H1 (cell line): Measurements from ENCODE around the gene SNRK. TPM values are rescaled to one million over a fixed set of nuclear protein-coding genes. Genes with fewer than 3 reads are reported as not detected.

ENCODE experiments used
- CTCF ChIA-PET: fragments of 300-600 bp; sonication (Branson Sonifier 250); formaldehyde crosslinking; loops from one replicate; lab custom pipeline; 2021; ENCODE audit not compliant: partially characterized antibody; lab: Charles Lee
- POLR2A ChIA-PET: fragments of 300-600 bp; sonication (Branson Sonifier 250); formaldehyde crosslinking; loops from one replicate; lab custom pipeline; 2021; ENCODE audit warnings: inconsistent platforms; ENCODE audit not compliant: partially characterized antibody; lab: Charles Lee
- DNase-seq, 2 experiments: peaks; one replicate each; pipeline versions ENCODE4 v3.0.0 to v3.0.0-alpha.2; 2010 to 2022; ENCODE audit warnings: low spot score in 2 of 2, low read depth in 1 of 2, mixed read lengths in 1 of 2
- FAIRE-seq: peaks from 2 replicates; lab custom pipeline; 2011; peaks lifted over from hg19 to GRCh38; lab: Jason Lieb, UNC
- H2AFZ ChIP-seq: 2 replicates; pipeline ENCODE4 v1.8.1; 2012; ENCODE audit warnings: low read length, inconsistent platforms
- H2AK5ac ChIP-seq: 2 replicates; pipeline ENCODE4 v1.6.1; 2013; ENCODE audit warnings: low read depth, low read length
- H2BK120ac ChIP-seq: replicated peaks from 2 replicates; pipeline ENCODE3; 2013; ENCODE audit warnings: low read depth, low read length, inconsistent platforms
- H2BK12ac ChIP-seq: 2 replicates; pipeline ENCODE4 v1.6.1; 2013; ENCODE audit warnings: low read depth, low read length
- H2BK15ac ChIP-seq: 2 replicates; pipeline ENCODE4 v1.6.1; 2013; ENCODE audit warnings: low read length
- H2BK20ac ChIP-seq: 2 replicates; pipeline ENCODE4 v1.6.1; 2013; ENCODE audit warnings: low read length
- H2BK5ac ChIP-seq: 2 replicates; pipeline ENCODE4 v1.6.1; 2013; ENCODE audit warnings: low read depth, low read length
- H3K14ac ChIP-seq: 2 replicates; pipeline ENCODE4 v1.6.1; 2013; ENCODE audit warnings: inconsistent platforms; ENCODE audit not compliant: insufficient read length
- H3K18ac ChIP-seq: 2 replicates; pipeline ENCODE4 v1.6.1; 2013; ENCODE audit warnings: low read length; ENCODE audit errors: extremely low read depth
- H3K23ac ChIP-seq: 2 replicates; pipeline ENCODE4 v1.6.1; 2013; ENCODE audit warnings: inconsistent platforms; ENCODE audit not compliant: insufficient read length
- H3K23me2 ChIP-seq: 2 replicates; pipeline ENCODE4 v1.6.1; 2013; ENCODE audit warnings: low read depth, low read length
- H3K27ac ChIP-seq: 2 replicates; pipeline ENCODE4 v1.6.1; 2011; ENCODE audit warnings: low read depth, low read length, inconsistent platforms
- H3K27me3 ChIP-seq, 4 experiments: replicated peaks in 1 of 4; 1 replicate in 1 of 4; 2 replicates in 3 of 4; pipeline versions ENCODE4 v1.6.1 to v1.8.1; 2011 to 2013; ENCODE audit warnings: low read length in 3 of 4, mild to moderate bottlenecking in 3 of 4, inconsistent platforms in 2 of 4, mixed read lengths in 2 of 4, moderate library complexity in 1 of 4; ENCODE audit not compliant: control insufficient read depth in 3 of 4, insufficient read depth in 3 of 4; ENCODE audit errors: extremely low read depth in 1 of 4
- H3K36me3 ChIP-seq, 4 experiments: 2 replicates each; pipeline versions ENCODE4 v1.6.1 to v1.8.1; 2011 to 2013; ENCODE audit warnings: mild to moderate bottlenecking in 4 of 4, low read length in 3 of 4, moderate library complexity in 2 of 4, control low read depth in 1 of 4, inconsistent platforms in 1 of 4; ENCODE audit not compliant: insufficient read depth in 4 of 4, control insufficient read depth in 2 of 4
- H3K4ac ChIP-seq: replicated peaks from 2 replicates; pipeline ENCODE3; 2013; ENCODE audit warnings: low read length, low read depth, mixed read lengths, inconsistent platforms; ENCODE audit not compliant: insufficient read length
- H3K4me1 ChIP-seq, 4 experiments: replicated peaks in 1 of 4; 1 replicate in 1 of 4; 2 replicates in 3 of 4; pipeline versions ENCODE4 v1.6.1 to v1.8.1; 2011 to 2013; ENCODE audit warnings: low read length in 3 of 4, inconsistent platforms in 2 of 4, mixed read lengths in 1 of 4; ENCODE audit not compliant: insufficient read depth in 4 of 4, control insufficient read depth in 3 of 4
- H3K4me2 ChIP-seq, 2 experiments: 2 replicates each; pipeline versions ENCODE4 v1.6.1 to v1.8.1; 2011 to 2013; ENCODE audit warnings: low read depth in 2 of 2, low read length in 2 of 2, control low read depth in 1 of 2, inconsistent platforms in 1 of 2, mild to moderate bottlenecking in 1 of 2; ENCODE audit not compliant: insufficient read depth in 1 of 2
- H3K4me3 ChIP-seq, 4 experiments: fragments of 200-600, 300-600 bp in 1 of 4; sonication (generic), shearing (Covaris generic), sonication (Bioruptor Twin) in 1 of 4; 2 replicates each; pipeline versions ENCODE4 v1.5.1 to v1.8.1; 2011 to 2016; ENCODE audit warnings: low read length in 4 of 4, low read depth in 3 of 4, control low read depth in 2 of 4, inconsistent platforms in 2 of 4, mild to moderate bottlenecking in 2 of 4, mixed read lengths in 1 of 4, moderate library complexity in 1 of 4; ENCODE audit not compliant: insufficient read depth in 2 of 4; ENCODE audit errors: extremely low read depth in 1 of 4
- H3K56ac ChIP-seq: replicated peaks from 2 replicates; pipeline ENCODE3; 2013; ENCODE audit warnings: low read depth, mild to moderate bottlenecking, mixed read lengths, low read length, inconsistent platforms; ENCODE audit not compliant: insufficient read length
- H3K79me1 ChIP-seq: 2 replicates; pipeline ENCODE4 v1.6.1; 2013; ENCODE audit warnings: low read depth, low read length, control low read depth
- H3K79me2 ChIP-seq, 2 experiments: 2 replicates each; pipeline versions ENCODE4 v1.6.1 to v1.8.1; 2012 to 2013; ENCODE audit warnings: low read length in 2 of 2, mild to moderate bottlenecking in 2 of 2, inconsistent platforms in 1 of 2; ENCODE audit not compliant: insufficient read depth in 2 of 2, control insufficient read depth in 1 of 2
- H3K9ac ChIP-seq, 4 experiments: replicated peaks in 1 of 4; 1 replicate in 1 of 4; 2 replicates in 3 of 4; pipeline versions ENCODE4 v1.6.1 to v1.8.1; 2011 to 2013; ENCODE audit warnings: low read depth in 3 of 4, low read length in 3 of 4, control low read depth in 2 of 4, mild to moderate bottlenecking in 2 of 4, moderate library complexity in 2 of 4, inconsistent platforms in 1 of 4; ENCODE audit errors: extremely low read depth in 1 of 4
- H3K9me3 ChIP-seq, 2 experiments: 2 replicates each; pipeline versions ENCODE4 v1.6.1 to v1.8.1; 2012 to 2013; ENCODE audit warnings: mild to moderate bottlenecking in 2 of 2, moderate library complexity in 2 of 2, control low read depth in 1 of 2, inconsistent platforms in 1 of 2, low read depth in 1 of 2, low read length in 1 of 2, mixed read lengths in 1 of 2; ENCODE audit not compliant: insufficient read depth in 2 of 2
- H4K20me1 ChIP-seq, 2 experiments: replicated peaks in 1 of 2; 2 replicates each; pipeline versions ENCODE3 to v1.8.1; 2011 to 2013; ENCODE audit warnings: inconsistent platforms in 2 of 2, low read length in 2 of 2, mild to moderate bottlenecking in 1 of 2; ENCODE audit not compliant: insufficient read depth in 2 of 2, control insufficient read depth in 1 of 2
- H4K5ac ChIP-seq: 2 replicates; pipeline ENCODE4 v1.6.1; 2013; ENCODE audit warnings: low read length, low read depth, mixed read lengths, inconsistent platforms; ENCODE audit not compliant: insufficient read length
- H4K8ac ChIP-seq: 2 replicates; pipeline ENCODE4 v1.8.0; 2013; ENCODE audit warnings: mild to moderate bottlenecking, moderate library complexity, low read length, inconsistent platforms; ENCODE audit not compliant: insufficient read depth; ENCODE audit errors: extremely low read depth
- H4K91ac ChIP-seq: replicated peaks from 2 replicates; pipeline ENCODE3; 2013; ENCODE audit warnings: low read length, mixed read lengths, inconsistent platforms; ENCODE audit not compliant: insufficient read length
- CBX5 ChIP-seq: fragments of 300-800, 300-1000 bp; sonication (generic); IDR thresholded peaks from 2 replicates; pipeline ENCODE4 v1.7.1; 2016; ENCODE audit warnings: antibody characterized with exemption, low read length, low read depth
- CEBPB ChIP-seq: IDR thresholded peaks from 2 replicates; pipeline ENCODE4 v1.6.1; 2012; ENCODE audit warnings: low read depth, low read length
- CHD1 ChIP-seq: IDR thresholded peaks from 2 replicates; pipeline ENCODE4 v1.6.1; 2012; ENCODE audit warnings: low read depth, low read length, improper control_type of control experiment
- EZH2 ChIP-seq: fragments of 200-600 bp; sonication (generic); IDR thresholded peaks from 2 replicates; pipeline ENCODE4 v1.7.1; 2012; ENCODE audit warnings: low read depth, mild to moderate bottlenecking, moderate library complexity, low read length, inconsistent platforms; ENCODE audit not compliant: severe bottlenecking
- HDAC6 ChIP-seq: IDR thresholded peaks from one replicate; pipeline ENCODE4 v1.7.1; 2012; ENCODE audit warnings: low read depth, mild to moderate bottlenecking, inconsistent platforms, low read length, moderate library complexity
- KDM1A ChIP-seq: fragments of 200-600, 300-600 bp; sonication (generic); IDR thresholded peaks from 2 replicates; pipeline ENCODE4 v1.7.1; 2016; ENCODE audit warnings: mild to moderate bottlenecking, low read length, borderline replicate concordance
- KDM4A ChIP-seq: IDR thresholded peaks from one replicate; pipeline ENCODE4 v1.7.1; 2012; ENCODE audit warnings: low read depth, mild to moderate bottlenecking, moderate library complexity, low read length, inconsistent platforms; ENCODE audit not compliant: severe bottlenecking
- NANOG ChIP-seq: IDR thresholded peaks from 2 replicates; pipeline ENCODE4 v1.6.1; 2011; ENCODE audit warnings: low read length, low read depth, mild to moderate bottlenecking, inconsistent platforms; ENCODE audit not compliant: insufficient read depth, poor library complexity, severe bottlenecking
- POLR2AphosphoS5 ChIP-seq: IDR thresholded peaks from 2 replicates; pipeline ENCODE4 v1.6.1; 2011; ENCODE audit warnings: low read depth, low read length
- RFX5 ChIP-seq: IDR thresholded peaks from 2 replicates; pipeline ENCODE4 v1.6.1; 2011; ENCODE audit warnings: low read depth, low read length, improper control_type of control experiment, borderline replicate concordance
- SIRT6 ChIP-seq: IDR thresholded peaks from one replicate; pipeline ENCODE4 v1.7.1; 2012; ENCODE audit warnings: low read length, inconsistent platforms
- TBP ChIP-seq: IDR thresholded peaks from 2 replicates; pipeline ENCODE4 v1.6.1; 2011; ENCODE audit warnings: low read depth, low read length, improper control_type of control experiment
- ZNF274 ChIP-seq: IDR thresholded peaks from 2 replicates; pipeline ENCODE4 v1.7.0; 2012; ENCODE audit warnings: low read length, borderline replicate concordance; ENCODE audit errors: extremely low read depth
- whole genome bisulfite sequencing, 2 experiments: shearing (Covaris generic) in 1 of 2; methylation state at CpG; one replicate each; pipeline versions ENCODE4 v1.1.6 to v1.1.7; 2013 to 2015; ENCODE audit warnings: low lambda C conversion rate in 2 of 2, mixed read lengths in 2 of 2, inconsistent platforms in 1 of 2, low coverage in 1 of 2, missing lambda C conversion rate in 1 of 2; ENCODE audit not compliant: insufficient replicate concordance in 2 of 2, insufficient coverage in 1 of 2, insufficient read length in 1 of 2; ENCODE audit errors: extremely low coverage in 1 of 2, missing lambda C conversion rate in 1 of 2; 5-methylcytosine and 5-hydroxymethylcytosine counted together
- polyA plus RNA-seq, 7 experiments: library from polyadenylated mRNA; depleted of rRNA in 3 of 7; stranded (reverse) in 5 of 7; unstranded in 2 of 7; fragments of >200 nt in 5 of 7; fragments of 200-250 nt in 2 of 7; gene quantifications; 1 replicate in 5 of 7; 2 replicates in 1 of 7; 4 replicates in 1 of 7; pipeline versions ENCODE4 v1.2.1 to v1.2.3, GENCODE V29; 2011 to 2013; ENCODE audit warnings: missing spikeins in 2 of 7, mixed read lengths in 2 of 7
- total RNA-seq: library from RNA; stranded (reverse); fragmentation: NEBNext Ultra II Directional; extraction: Animal tissue kit (Norgen Biotek cat#: 25700); gene quantifications from 2 replicates; pipeline ENCODE4 v1.2.1, GENCODE V29; 2021
- TF ChIP-seq, protein P1 (sequence below): IDR thresholded peaks from 2 replicates; pipeline ENCODE4 v1.6.1; 2012; ENCODE audit warnings: low read length, inconsistent platforms

SNRK gene
- total and polyA plus RNA-seq, 2 of the 8 experiments (the other 6 are each of a cell fraction or from before 2014, with no cell fraction given) = 4.4 to 11.7 TPM

DNA sequence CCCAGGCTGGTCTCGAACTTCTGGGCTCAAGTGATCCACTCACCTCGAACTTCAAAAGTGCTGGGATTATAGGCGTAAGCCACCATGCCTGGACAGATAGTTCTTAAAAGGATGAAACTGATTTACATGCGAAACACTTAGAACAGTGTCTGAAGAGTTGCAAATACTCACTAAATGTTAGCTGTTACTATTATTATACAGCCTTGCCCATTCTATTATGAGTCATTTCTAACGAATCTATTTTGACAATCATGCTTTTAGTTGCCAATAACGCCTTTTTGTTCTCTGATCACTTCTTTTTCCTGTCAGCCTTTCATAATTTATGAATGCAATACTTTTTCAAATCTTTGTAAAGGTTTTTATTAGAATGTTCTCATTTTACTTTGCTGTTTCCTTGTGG, 112.7 kb downstream of the SNRK start:
- no peak overlapping the region for H2BK20ac ChIP-seq
- no peak overlapping the region for H3K4me2 ChIP-seq
- 90% methylated on average over 6 of the region's 6 CpGs; no CpG with 5 or more reads in 1 of the 2 experiments for WGBS, 2 experiments
- H3K79me1 ChIP-seq = no peaks in the 10 kb centered on the region
- H3K23me2 ChIP-seq = no peaks in the 10 kb centered on the region
- ChIA-PET CTCF (no interaction called here), POLR2A (no interaction called here)
- H2BK5ac ChIP-seq = no peak overlapping the region
- H3K4ac ChIP-seq = no peak overlapping the region
- no peak overlapping the region for H2AFZ ChIP-seq
- no peaks in the 10 kb centered on the region for H3K27me3 ChIP-seq
- H3K23ac ChIP-seq = no peak overlapping the region
- no peak overlapping the region for H4K8ac ChIP-seq
- DNase-seq = no peak
- no peak overlapping the region for H3K4me3 ChIP-seq
- H2AK5ac ChIP-seq = no peak overlapping the region
- H2BK12ac ChIP-seq = no peak overlapping the region
- no peaks in the 10 kb centered on the region for H3K4me1 ChIP-seq
- no peaks in the 10 kb centered on the region for H3K79me2 ChIP-seq
- H2BK120ac ChIP-seq = no peak overlapping the region
- H4K91ac ChIP-seq = no peak overlapping the region
- no peaks in the 10 kb centered on the region for H4K20me1 ChIP-seq
- no peak overlapping the region for H2BK15ac ChIP-seq
- FAIRE-seq = no peak
- H3K27ac ChIP-seq = no peak overlapping the region
- no peak overlapping the region for H3K14ac ChIP-seq
- no peaks in the 10 kb centered on the region for H3K9me3 ChIP-seq
- H3K36me3 ChIP-seq = no peaks in the 10 kb centered on the region
- H3K18ac ChIP-seq = no peak overlapping the region
- H3K56ac ChIP-seq = no peak overlapping the region
- no peak overlapping the region for H3K9ac ChIP-seq
- H4K5ac ChIP-seq = no peak overlapping the region
- TF ChIP-seq CEBPB = no peak
- TF ChIP-seq RFX5 = no peak
- no peak for TF ChIP-seq KDM1A
- TF ChIP-seq EZH2 = no peak
- no peak for TF ChIP-seq ZNF274
- TF ChIP-seq, protein P1, sequence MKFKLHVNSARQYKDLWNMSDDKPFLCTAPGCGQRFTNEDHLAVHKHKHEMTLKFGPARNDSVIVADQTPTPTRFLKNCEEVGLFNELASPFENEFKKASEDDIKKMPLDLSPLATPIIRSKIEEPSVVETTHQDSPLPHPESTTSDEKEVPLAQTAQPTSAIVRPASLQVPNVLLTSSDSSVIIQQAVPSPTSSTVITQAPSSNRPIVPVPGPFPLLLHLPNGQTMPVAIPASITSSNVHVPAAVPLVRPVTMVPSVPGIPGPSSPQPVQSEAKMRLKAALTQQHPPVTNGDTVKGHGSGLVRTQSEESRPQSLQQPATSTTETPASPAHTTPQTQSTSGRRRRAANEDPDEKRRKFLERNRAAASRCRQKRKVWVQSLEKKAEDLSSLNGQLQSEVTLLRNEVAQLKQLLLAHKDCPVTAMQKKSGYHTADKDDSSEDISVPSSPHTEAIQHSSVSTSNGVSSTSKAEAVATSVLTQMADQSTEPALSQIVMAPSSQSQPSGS = no peak
- TF ChIP-seq POLR2AphosphoS5 = no peak
- no peak for TF ChIP-seq TBP
- no peak for TF ChIP-seq HDAC6
- TF ChIP-seq NANOG = no peak
- no peak for TF ChIP-seq CBX5
- TF ChIP-seq CHD1 = no peak
- TF ChIP-seq KDM4A = no peak
- no peak for TF ChIP-seq SIRT6
